ENCODE data around the gene GHRH.

The GHRH gene

DNA sequence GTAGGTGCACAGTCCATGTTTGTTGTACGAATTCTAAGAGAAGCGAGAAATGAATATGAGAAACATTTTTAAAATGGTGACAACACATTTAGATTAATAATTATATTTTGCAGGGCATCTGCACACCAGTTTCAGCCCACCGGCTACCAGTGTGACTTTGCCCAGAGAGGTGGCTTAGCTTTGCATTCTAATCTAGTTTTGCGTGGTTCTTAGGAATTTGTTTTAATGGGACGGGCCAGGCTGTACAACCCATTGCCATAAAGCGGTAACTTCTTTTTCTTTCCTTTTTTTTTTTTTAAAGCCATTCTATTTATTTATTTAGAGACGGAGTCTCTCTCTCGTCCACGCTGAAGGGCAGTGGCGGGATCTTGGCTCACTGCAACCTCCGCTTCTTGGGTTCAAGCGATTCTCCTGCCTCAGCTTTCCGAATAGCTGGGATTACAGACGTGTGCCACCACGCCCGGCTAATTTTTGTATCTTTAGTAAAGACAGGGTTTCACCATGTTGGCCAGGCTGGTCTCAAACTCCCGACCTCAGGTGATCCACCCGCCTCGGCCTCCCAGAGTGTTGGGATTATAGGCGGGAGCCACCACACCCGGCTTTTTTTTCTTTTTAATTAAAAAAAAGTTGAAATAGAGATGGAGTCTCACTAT is 28.7 kb upstream of the GHRH start:
- DNase-seq, result no peak

DNA sequence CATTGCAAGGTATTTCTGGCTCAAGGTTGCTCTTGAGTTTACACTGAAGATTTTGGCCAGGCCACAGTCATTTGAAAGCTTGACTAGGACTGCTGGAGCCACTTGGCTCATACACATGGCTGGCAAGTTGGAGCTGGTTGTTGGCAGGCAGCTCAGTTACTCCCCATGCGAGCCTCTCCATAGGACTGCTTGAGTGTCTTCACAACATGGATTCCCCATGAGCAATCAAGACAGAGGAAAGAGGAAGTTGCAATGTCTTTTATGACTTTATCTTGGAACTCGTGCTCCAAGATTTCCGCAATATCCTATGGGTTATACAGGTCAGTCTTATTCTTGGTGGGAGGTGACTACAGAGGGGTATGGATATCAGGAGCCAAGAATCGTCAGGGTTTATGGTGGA is 26.5 kb upstream of the GHRH start:
- no peak for DNase-seq

DNA sequence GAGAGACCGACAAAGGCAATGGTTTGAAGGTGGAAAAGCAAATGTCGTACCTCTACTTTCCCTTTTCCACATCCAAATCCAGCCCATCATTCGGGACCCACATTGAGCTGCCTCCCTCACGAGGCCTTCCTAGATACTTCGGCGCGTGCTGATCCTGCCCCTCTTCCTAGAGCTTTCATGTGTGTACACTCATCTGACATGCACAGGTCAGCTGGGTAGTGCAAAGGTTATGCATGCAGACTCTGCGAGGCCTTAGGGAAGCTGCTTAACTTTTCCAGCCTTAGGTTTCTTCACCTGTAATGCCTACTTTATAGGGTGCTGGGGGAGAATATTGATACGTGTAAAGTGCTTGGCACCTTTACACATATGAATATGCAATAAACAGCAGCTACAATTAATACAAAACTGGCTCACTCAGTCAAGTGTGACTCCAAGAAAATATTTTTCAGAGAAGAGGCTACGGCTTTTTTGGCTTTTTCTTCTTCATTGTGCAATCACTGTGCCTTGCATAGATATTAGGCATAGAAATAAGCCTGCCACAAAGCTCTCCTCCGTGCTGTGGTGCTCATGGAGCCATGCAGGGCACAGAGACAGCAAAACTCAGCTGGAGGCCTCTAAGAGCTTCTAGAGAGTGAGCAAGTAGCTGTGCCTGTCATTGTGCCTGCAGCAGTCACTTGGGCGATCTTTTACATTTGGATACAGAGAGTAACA is 24.2 kb upstream of the GHRH start:
- DNase-seq, result no peak

DNA sequence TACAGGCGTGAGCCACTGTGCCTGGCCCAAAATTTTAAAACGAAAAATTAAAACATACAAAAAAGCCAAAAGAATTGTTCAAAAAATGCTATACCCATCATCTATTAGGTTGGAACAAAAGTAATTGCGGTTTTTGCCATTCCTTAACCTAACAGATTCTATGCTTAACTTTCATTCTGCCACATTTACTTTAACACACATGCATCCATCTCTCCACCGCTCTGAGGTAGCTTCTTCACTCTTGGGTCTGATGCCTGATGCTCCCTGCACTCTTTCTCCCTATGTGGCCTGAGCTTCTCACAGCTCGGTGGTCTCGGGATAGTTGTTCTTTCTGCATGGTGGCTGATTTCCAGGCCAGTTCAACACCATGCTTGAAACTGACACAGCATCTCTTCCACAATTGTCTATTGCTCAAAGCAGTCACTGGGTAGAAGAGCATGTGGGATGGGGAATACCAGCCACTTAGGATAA is 23.1 kb upstream of the GHRH start:
- DNase-seq, result no peak

- DNase-seq, result no peak
Observed at GRCh38 chr20:37283530-37284195, 22.0 kb upstream of the GHRH start.

DNA sequence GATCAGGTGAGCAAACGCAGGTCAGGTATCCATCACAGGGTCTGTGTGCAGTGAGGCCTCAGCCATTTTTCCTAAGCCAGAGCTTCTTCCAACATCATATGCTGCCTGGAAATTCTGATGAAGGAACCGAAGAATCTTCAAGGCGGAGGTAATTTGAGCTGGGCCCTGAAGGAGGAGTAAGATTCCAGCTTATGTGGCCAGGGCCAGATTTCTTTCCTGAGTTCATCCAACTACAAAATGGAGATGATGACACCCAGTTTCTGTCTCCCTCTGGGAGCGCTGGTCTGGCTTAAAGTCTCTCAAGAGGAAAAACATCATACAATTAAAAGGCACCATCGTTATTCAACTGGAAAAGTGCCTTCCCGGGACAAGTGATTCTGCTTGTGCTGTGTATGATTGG is 20.9 kb upstream of the GHRH start:
- no peak for DNase-seq

DNA sequence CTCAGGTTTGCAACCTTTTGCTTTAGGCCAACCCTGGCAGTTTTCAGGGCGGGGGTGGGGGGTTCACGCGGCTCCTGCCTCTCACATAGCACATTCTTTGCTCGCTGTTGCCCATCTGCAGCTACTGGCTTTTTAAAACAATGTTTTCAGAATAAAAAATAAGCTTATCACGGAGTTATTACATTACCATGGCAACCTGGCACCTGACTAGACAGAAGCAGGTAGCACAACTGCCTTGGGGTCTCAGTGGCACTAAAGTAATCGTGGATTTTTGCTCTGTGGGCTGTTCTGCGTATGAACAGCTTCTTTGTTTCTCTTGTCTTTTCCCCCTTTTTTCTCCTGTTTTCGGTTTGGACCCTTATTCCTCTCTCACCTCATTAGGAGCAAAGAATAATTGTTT is 18.8 kb upstream of the GHRH start:
- DNase-seq, result no peak

- DNase-seq, result no peak
Observed at GRCh38 chr20:37279820-37280219, 18.2 kb upstream of the GHRH start.

DNA sequence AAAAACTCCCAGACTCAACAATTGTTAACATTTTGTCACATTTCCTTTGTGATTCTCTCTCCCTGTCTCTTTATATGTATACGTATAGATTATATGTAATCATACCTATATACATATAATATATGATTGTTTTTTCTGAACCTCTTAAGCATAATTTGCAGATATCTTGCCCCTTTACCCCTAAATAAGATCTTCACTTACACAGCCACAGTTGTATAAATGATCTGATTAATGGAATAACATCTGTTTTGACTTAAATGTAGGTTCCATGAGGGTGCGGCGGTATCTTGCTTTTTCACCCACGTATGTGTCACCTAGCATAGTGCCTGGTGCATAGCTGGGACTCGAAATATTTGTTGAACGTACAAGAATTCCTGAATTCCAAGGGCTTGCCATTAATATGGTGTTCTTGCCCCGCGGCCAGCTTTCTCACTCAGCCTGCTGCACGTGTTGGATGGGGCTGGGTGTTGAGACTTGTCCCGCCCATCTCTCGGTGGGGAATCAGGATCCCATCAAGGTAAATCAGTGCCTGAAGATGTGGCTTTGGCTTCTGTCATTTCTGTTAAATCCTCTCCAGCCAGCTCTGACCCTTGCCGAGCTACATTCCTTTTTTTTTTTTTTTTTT is 17.5 kb upstream of the GHRH start:
- DNase-seq, result no peak

DNA sequence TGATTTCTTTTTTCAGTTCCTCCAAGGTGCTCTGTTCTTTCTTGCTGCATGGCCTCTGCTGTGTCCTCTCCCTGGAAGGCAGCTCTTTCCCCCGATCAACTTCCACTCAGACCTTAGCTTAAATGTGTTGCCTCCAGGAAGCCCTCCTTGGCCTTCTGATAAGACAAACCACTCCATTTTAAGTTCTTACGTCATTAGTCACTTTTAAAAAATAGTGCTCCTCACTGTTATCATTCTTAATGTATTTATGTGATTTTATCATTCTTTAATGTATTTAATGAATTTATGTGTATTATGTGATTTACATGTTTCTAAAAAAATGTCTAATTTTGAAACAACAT is 15.6 kb upstream of the GHRH start:
- no peak for DNase-seq

GRCh38 chr20:37276494-37277252 is 15.1 kb upstream of the GHRH start:
- no peak for DNase-seq

DNA sequence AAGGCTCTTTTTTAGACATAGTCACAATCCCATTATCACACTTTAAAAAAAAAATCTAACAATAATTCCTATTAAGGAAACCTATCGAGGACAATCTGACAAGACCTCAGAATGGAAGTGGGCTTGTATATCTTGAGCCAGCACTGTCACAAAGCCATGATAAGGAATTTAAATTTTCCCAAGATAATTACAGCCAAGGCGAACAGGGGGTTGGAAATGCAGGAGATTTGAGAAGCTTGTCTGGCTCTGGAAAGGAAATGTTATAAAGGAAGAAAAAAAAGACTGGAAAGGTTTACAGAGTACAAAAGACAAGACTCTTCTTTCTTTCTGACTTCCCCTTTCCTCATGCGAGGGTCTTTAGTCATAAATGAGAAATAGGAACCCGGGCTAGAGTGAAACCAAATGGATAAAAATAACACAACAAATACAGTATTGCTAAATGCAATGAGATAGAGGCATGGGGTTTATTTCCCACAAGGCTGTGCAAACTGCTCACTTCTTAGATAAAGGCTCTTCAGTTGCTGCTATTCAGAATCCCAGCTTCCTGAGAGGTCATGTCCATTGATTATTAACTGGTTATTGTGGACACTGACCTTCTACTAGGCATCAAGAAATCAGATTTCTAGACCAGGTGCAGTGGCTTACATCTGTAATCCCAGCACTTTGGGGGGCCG is 13.4 kb upstream of the GHRH start:
- no peak for DNase-seq

- no peak for DNase-seq
Observed at GRCh38 chr20:37273988-37274387, 12.4 kb upstream of the GHRH start.

DNA sequence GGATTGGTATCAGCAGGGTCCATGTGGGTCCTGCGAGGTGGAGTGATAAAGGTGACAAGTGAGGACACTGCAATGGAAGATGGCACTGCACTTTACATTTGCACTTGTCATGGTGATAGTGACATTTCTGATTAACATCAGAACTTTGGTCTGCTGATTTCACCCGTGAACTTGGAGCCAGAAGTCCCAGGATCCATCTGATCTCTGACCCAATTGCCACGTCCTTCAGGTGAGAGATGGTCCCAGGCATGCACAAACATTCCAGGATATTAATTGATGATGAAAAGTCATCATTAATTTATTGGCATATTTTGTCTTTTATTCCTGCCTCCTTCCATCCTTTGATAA is 9.8 kb upstream of the GHRH start:
- no peak for DNase-seq

DNA sequence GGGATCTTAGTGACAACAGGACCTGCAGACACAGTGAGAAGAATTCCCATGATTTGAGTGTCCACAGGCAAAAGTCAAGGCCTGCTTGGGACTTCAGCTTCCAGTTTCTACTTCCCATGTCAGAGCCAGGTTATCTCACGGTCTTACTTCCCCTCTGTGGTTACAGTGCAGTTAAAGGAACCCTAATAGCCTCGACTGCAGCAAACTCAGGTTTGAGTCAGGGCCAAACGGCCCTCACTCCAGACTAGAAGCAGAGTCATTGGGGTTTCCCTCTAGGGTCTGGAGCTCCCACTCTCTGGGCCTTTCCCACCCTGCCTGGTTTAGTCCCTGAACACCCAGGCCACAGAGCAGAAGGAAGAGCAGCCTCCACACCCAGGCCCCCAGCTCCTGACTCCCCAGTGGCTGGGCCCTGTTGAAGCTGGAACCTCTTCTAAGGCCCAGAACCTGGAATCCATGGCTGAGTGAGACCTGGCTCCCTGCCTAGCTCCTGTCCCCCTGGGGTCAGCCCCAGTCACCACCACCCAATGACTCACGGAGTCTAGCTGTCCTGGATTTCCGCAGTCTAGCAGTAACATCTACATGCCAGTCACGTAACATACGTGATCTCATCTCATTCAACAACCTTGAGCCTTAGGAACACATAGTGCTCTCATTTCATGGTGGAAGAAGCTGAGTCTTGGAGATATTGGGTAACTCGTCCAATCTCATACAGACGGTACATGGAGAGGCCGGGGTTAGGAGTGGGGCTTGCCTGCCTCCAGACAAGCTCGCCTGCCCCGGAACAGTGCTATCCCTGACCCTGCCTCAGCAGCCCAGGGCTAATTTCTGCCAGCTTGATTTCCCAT is 9.2 kb upstream of the GHRH start:
- DNase-seq, result no peak

DNA sequence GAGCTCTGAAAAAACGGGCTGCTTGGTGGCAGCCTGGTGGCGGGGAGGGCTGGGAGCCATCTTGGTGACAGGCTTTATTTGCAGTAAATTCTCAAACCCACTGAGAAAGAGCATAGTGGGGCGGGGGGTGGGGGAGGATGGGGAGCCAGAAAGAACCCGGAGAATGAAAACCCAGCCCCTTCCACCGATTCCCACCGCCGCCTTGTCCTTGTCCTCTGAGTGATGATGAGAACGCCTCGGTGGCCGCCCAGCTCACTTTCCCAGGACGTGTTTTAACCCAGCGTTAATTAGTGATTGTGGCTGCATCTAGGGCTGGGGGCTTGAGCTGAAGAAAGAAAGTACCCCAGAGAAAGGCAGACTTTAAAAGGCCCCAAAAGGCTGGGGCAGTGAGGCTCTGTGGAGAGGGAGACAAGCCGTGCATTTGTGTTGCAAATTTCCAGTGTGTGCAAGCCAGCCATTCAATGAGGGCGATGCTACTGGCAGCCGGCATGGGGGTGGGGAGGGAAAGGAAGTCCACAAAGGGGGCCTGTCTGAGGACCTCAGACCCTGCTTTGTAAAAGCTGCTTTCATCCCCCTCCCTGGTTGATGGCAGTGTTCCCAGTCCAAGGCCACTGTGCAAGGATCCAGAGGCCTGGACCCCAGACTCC is 6.2 kb upstream of the GHRH start:
- DNase-seq, result no peak

- DNase-seq, result no peak
Observed at GRCh38 chr20:37266940-37267666, 5.5 kb upstream of the GHRH start.

- no peak for DNase-seq
Observed at GRCh38 chr20:37265152-37265551, 3.5 kb upstream of the GHRH start.

DNA sequence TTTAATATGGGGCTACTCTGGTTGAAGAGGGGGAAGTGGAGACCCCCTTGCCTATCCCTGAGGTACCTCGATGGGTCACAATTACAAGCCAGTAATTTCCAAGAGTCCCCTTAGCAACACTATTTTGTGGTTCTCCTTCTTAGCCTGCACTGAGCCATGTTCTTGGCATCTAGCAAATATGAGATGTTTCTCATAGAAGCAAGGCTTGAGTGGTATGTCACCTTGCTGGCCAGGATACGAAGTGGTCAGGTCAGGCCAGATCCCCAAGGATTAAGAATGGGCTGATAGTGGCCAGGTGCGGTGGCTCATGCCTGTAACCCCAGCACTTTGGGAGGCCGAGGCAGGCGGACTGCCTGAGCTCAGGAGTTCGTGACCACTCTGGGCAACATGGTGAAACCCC is 2.1 kb upstream of the GHRH start:
- DNase-seq, result no peak

DNA sequence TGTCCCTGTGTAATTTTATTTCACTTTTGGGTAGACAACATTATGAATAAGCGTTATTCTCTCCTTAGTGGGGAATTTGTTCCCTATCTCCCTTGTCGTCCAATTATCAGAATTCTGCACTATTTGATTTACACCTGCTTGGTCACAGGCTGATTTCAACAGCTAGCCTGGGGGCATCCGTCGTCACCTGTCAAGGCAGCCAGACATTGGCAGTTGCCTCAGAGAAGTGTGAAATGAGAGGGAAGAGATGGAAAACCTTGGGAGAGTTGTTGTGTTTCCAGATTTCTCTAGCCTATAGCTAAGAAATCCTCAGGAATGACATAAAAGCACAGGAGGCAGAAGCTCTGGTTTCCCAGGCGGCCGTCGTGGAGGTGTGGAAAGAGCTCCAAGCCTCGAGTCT is 891 bp upstream of the GHRH start:
- DNase-seq, result no peak

DNA sequence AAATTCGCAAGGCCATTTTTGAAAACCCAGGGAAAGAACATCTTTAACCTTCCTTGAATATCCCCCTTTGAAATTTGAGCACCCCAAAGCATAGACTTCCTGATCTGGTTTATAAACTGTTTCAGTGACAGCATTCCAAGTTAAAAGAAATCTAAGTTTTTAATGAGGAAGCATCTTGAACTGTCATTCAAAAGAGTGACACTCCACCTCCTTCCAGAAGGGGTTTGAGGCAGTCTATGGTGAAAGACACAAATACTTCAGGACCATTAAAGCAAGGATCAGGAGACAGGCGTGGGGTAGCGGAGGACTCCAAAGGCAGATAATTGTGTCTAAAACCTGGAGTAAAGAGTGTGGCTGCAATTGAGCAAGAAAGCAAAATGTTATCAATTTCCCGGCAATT is 691 bp downstream of the GHRH start:
- DNase-seq, result no peak
